Mesenteric fat pad (tissue), 1 donor: ENCODE results near the gene TMEM201. TPM values are rescaled to one million over a fixed set of nuclear protein-coding genes. Genes with fewer than 3 reads are reported as not detected.

Experiments used
- DNase-seq: peaks from one replicate; pipeline ENCODE4 v3.0.0-alpha.2; 2020; ENCODE audit warnings: low spot score
- total RNA-seq: library from RNA; stranded (reverse); fragmentation: NEBNext Ultra II Directional; extraction: Animal tissue kit (Norgen Biotek cat#: 25700); gene quantifications from one replicate; pipeline ENCODE4 v1.2.1, GENCODE V29; 2021
- donor health status: DM: yes; HTN: yes; CAD: no.

TMEM201 gene
- total RNA-seq, 1 donor from 2014 or later, result 9.8 TPM

DNA sequence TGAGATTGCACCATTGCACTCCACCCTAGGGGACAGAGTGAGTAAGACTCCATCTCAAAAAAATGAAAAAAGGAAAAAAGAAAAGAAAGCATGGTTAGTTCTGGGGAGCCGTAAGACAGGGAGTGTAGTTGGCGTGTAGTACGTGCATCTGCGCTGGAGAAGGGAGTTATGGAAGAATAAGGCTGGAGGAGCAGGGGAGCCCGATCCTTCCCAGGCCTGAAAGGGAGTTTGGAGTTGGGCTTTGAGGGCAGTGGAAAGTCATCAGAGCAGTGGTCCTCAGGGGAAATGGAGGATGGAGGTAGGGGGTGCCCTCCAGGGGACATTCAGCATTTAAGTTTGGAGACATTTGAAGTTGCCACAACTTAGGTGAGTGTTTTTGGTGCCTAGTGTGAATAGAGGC lies 11.3 kb upstream of the TMEM201 start:
- DNase-seq, result no peak

DNA sequence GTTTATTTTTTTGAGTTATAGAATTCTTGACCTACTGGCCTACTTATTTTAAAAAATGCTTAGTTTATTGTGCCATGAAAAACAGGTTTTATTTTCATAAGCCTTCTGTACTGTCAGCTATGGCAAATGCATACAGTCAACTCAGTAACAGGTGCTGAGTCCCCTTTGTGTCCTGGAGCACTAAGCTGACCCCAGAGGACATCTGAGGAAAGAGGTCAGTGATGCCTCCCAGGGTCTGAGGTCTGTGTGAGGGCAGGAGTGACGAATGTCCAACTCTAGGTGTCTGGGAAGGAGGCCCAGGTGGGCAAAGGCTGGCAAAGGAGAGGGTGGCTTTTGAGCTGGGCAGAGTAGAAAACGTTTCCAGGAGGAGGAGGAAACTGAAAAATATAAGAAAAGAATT lies 7.8 kb upstream of the TMEM201 start:
- no peak for DNase-seq

DNA sequence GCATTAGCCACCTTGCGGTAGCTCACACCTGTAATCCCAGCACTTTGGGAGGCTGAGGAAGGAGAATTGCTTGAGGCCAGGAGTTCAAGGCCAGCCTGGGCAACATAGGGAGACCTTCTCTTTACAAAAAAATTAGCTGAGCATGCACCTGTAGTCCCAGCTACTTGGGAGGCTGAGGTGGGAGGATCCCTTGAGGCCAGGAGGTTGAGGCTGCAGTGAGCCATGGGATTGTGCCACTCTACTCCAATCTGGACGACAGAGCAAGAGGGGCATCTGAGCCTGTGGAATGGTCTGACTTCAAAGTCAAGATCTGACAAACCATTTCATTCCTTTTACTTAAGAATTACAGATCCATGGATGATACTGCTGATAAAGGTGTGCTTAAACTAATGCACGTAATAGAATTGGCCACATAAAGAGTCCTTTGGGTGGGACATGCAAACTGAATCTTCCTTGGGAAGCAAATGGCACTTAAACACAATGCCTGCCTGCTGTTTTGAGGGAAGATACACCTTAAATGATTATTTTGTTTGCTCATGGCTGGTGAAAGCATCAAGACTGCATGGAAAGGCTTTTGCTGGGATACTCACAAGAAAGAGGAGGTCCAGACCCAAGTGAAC lies 2.5 kb upstream of the TMEM201 start:
- peak; percentile 20 for DNase-seq

DNA sequence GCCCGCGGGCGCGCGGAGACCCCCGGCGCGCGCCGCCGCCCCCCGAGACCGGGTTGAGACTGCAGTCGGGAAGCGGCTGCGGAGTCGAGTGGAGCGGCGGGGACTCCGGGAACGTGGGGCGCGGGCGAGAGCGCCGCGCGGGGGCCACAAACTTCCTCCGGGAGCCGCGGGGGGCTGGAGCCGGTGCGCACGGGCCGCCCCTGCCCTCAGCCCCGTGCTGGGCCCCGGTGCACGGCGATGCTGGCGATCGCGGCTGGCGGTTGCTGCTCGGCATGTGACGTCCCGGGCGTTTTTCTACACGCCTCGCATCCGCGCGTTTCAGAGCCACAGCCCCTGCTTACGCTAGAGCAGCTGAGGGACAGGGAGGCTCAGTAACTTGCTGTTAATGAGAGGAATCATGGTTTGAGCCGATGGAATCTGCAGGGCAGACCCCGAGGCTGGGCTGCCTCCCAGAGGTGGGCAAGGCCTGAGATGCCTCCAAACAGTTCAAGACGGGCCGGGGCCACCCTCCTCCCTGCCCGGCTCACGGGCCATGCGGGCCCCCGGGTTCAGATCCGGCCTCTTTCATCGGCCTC lies 520 bp downstream of the TMEM201 start:
- DNase-seq, result peak; percentile 83

DNA sequence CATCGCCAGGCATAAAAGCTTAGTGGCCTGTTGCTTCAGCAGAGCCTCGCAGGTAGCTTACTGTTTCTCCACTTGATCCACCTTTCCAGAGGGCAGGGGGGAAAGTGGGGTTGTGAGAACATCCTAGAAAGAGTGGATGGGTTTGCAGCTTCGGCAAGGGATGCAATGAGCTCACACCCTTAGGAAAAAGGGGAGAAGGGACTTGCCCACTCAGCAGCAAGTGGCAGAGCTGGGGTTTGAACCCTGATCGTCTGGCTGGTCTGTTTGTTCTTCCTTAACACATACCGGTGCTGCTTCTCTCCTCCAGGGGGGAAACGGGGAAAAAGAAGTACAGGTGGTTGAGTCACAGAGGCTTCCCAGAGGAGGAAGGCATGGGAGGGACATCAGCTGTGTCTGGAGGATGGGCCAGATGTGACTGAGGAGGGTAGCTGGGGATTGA lies 1.0 kb downstream of the TMEM201 start:
- peak; percentile 62 for DNase-seq

DNA sequence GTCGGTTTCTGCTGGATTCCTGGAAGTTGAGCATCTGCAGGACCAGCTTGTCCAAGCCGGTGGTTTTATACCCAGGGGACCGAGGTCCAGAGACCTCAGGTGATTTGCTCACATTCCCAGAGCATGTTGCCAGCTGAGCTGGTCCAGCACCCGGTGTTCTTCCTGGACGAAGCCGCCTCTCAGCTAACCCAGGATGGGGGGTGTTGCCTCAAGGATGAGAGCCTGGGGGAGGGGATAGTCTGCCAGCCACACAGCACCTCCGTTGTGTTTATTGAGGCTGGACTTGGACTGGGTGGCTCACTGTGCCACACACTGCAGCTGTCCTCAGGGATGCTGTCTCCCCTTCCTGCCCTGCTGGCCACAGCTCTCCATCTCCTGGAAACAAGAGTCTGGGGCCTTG lies 1.5 kb downstream of the TMEM201 start:
- peak; percentile 74 for DNase-seq

DNA sequence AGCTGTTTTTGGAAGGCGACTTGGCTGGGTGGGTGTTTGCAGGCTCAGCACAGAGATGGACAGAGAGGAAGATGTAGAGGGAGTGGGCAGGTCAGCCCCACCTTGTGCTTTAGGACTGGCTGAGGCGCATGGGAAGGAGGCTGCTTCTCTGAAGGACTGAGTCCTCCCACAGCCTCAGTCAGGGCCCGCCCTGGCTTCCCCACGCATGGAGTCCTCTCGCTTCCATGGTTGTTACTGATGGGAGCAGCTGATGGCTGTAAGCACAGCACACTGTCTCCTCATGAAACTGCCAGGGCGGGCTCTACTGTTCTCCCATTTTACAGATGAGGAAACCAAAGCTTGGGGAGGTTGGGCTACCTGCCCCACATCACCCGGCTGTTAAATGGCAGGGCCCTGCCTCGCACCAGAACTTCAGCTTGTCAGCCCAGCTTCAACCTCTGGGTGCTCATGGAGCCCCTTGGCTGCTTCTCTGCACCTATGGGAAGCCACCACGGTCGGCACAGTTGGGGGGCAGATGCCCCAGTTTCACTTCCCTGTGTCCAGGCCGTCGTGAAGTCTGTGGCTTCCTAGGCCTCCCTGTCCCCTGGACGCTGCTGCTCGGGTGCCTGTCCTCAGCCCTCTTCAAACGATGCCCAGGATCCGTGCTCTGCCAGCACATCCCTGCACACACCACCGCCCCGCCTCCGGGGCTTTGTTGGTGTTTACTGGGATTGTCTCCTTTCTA lies 2.4 kb downstream of the TMEM201 start:
- peak; percentile 71 for DNase-seq

DNA sequence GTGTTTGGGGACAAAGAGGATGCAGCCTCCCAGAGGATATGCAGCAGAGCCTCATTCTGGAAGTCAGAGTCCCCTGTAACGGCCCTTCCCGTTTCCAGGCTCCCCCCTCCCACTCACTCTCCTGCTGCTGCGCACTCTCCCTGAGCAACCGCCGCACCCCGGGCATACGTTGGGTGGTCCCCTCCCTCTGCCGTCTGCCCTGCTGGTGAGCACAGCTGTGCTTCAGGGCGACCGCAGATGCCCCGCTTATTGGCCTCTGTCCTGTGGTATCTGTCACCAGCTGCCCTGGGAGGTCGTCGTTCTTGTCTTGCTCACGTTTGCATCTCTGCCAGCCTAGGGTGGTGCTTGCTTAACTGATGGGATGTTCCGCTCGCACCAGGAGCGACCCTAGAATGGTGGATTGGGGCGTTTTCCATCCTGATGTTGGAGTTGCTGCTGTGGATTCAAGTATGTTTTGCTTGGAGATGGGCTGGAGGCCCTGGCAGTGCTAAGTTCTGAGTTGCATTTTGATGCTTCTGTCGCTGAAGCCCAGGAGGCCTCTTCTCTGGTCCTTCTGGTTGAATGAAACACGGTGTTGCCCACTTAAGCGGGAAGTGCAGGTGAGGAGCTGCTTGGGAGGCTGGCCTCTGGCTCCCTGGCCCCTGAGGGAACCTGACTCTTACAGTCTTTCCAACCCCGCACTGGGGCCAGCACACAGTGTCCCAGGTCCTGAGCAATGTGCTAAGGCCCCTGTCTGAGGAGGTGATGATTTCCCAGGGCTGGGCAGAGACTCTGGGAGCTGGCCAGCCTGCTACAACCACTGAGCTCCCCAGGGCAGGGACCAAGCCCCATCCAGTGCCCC lies 3.2 kb downstream of the TMEM201 start:
- peak; percentile 86 for DNase-seq

DNA sequence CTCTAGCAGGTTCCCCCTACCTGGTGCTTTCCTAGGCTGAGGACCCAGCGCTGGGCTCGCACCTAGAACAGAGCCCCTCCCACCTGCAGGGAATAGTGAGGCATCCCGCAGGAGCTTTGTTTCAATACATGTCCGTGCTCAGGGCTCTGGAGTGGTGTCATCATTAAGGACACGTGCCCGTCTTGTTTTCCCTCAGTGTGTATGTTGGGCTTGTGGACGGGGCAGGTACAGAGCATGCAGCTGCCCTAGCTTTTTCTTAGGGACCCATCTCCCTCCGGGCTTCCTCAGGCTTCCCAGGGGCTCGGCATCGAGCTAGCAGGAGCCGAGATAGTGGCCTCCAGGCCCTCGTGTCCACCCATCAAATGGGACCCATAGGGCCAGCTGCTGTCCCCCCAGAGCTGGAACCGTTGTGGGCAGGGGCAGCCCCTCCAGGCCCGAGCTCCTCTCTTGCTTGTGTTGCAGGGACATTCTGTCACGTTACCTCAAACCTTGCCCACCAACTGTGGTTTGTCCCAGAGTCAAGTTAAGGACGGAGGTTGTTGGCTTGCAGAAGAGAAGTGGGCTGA lies 3.9 kb downstream of the TMEM201 start:
- no peak for DNase-seq

DNA sequence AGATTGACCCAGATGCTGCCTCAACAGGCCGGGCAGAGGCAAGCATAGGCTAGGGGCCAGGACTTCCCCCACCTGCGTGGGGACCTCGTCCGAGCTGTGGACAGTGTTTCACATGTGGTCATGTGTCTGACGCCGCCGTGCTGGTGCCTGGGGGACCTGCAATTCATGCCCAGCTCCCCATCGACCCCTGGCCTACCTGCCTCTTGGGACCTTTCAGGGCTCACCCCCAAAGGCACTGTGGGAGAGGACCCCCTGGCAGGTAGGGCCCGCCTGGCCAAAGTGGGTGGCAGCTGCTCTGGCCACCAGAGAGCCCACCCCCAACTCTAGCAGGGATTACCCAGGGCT lies 4.4 kb downstream of the TMEM201 start:
- DNase-seq, result no peak

DNA sequence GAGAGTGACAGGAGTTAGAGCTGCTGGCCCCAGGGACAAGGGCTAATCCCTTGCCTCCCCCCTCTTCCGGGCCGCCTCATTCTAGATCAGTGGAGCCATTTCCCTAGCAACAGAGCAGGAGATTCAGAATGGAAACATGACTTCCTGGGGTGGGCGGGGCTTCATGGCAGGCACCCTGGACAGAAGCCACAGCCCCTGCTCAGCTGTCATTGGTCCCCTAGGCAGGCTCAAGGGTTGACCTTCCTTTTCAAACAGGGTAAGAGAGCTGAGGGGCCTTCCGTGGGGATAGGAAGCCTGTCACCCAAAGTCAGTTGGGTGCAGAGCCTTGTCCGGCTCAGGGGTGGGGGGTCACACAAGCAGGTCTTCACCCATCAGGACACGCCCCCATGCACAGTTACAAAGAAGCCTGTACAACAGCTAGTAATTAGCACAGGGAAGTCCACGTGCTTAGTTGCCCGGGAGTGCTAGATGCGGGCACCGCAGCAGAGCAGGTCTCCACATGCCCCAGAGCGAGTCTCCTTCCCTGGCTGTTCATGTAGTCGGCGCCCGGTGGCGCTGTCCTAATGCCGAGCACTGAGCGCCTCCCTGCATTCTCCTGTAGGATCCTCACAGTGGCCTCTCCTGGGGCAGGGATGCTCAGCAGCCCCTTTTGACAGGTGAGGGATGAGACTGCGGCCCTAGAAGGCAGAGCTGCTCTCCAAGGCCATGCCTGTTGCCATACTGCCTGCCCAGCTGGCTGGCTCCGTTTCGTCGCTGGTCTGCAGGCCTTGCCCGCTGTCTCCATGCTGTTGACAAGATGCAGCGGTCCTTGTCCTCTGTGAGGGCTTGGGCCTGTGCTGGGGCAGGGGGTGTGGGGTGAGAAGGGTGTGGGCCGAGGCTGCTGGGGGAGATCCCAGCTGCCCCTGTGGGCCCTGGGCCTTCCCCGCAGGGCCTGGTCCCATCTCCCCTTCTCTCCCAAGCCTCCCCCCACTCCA lies 5.1 kb downstream of the TMEM201 start:
- DNase-seq, result no peak

DNA sequence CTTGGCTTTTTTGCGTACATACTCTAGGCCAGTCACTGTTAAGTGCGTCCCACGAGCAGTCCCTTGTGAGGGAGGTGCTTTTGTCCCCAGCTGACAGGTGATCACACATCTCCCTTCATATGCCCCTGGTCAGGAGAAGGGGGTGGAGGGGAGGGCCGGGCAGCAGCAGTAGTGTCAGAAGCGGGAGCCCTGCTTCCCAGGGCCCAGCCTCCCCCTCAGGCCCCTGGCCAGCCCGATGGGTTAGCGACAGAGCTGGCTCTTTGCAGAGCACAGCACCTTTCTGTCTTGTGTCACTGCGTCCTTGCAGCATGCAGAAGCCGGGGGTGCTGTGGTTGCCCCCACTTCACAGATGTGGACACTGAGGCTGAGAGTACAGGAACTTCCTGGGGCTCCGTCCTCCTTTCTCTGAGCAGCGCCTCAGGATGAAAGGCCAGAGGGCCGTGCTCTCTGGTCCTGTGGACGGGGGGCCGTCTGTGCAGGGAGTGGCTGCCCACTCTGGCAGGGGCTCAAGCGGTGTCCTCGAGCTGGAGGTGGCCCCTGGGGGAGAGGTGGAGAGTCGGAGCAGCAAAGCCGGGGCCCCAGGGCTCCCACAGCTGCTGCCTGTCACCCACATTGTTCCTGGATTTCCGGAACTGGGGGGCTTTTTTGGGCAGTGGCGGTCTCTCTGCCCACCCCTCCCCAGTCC lies 5.9 kb downstream of the TMEM201 start:
- no peak for DNase-seq

DNA sequence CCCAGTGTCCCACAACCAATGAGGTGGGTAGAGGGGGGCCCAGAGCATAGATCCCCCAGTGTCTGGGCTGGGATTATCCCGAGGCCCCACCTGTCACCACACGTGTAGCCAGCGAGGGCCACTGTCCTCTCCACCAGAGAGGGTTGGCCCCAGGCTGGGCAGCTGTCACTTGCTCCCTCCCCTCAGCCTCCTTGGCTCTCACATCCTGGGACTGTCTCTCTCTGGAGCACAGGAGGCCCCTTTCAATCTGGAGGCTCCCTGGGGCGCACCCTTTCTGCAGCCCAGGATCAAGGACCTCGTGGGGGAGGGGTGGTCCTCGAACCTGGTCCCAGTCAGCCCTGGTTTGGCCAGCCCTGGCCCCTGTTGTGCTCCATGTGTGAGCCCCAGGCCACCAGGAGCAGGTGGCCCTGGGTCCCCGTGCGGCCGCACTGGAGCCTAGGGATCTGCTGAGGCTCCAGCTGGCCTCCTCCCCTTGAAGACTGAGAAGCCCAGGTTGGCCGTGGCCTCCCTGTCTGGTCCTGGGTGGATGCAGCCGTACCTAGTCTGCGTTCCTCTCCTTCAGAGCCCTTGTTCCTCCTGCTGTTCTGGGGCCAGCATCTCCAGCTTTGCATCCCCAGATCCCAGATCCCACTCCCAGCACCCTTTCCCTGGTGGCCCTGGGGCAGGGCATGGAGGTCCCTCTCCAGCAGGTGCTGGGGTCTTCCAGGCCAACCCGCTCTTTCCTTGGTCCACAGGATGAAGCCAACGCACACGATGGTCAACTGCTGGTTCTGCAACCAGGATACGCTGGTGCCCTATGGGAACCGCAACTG lies 6.7 kb downstream of the TMEM201 start:
- DNase-seq, result no peak

DNA sequence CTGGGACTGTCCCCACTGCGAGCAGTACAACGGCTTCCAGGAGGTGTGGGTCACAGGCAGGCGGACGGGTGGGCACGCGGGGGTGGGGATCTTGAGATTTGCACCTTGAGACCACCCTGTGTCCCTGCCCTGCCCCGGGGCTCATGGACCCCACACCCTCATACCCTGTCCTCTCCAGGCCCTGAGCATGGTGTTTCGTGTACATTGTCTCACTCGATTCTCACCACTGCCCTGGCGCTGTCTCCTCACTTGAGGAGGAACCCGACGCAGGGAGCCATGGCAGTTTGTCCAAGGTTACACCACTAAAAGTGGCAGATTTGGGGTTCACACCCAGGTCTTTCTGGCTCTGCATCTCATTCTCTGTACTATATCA lies 7.2 kb downstream of the TMEM201 start:
- DNase-seq, result no peak

DNA sequence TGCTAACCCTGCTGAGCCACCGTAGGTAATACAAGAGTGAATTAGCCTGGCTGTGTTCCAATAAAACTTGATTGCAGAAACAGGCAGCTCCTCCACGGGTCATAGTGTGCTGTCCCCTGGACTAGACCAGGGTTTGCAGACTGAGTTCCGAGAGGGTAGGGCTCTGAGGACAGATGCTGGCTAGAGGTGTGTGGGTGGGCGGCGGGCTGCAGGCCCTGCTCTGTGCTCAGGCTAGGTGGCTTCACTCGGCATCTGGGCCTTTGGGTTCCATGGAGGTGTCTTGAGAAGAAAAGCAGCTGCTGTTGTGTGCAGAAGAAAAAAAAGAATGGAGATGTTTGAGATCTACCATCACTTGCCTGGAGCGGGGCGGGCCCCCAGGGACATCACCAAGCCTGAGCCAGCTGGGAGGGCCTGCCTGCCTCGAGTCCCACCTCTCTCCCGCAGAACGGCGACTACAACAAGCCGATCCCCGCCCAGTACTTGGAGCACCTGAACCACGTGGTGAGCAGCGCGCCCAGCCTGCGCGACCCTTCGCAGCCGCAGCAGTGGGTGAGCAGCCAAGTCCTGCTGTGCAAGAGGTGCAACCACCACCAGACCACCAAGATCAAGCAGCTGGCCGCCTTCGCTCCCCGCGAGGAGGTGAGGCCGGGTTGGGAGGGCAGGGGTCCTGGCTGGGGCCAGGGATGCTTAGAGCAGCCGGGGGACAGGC lies 7.9 kb downstream of the TMEM201 start:
- DNase-seq, result no peak

DNA sequence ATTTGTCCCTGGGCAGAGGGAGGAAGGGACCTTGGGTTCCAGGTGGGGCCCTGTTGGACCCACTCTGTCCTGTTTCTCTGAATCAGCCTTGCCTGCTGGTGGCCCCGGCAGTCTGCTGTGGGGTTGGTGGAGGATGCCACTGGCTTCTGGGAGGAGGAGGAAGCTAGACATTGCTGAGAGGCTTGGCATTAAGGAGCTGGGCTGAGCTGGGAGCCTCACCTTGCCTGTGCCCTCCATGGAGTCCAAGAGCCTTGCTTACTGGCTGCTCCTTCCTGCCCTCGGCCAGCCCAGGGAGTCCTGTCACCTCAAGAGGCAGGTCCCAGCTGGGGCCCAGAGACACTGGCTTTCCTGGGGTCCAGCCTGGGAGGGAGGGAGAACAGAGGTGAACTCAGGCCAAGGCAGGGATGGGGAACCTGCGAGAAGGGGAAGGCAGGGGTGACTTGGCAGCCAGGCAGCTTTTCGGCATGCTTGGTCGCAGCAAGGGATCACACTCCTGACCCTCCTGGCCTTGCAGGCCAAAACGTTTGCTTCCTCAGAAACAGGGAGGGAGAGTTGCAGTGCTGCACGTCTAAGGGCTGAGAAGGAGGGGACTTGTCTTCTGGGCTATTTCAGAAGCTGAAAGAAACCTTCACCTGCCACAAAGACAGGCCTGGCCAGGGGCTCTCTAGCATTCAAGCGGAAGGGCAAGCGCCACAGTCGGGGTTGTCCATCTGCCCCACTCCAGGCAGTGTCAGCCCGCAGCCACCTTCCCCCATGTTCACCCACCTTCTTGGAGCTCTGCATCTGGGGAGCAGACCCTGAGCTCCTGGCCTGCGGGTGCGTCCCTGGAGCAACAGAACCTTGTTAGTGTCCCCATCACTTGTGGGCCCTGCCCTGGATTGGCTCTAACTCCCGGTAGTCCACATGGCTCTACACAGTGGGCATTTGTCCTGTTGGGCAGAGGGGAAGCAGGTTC lies 8.9 kb downstream of the TMEM201 start:
- no peak for DNase-seq

DNA sequence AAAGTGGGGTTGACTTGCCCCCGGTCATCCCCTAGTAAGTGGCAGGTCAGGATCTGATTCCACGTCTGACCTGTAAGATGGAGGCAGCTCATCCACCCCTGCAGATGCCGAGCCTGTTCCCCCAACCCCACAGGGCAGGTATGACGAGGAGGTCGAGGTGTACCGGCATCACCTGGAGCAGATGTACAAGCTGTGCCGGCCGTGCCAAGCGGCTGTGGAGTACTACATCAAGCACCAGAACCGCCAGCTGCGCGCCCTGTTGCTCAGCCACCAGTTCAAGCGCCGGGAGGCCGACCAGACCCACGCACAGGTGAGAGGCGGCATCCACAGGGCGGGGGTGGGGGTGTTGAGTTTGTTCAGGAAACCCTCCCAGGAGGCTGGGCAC lies 9.6 kb downstream of the TMEM201 start:
- DNase-seq, result no peak
